Skeletal muscle tissue (tissue), 4 donors: ENCODE results near the gene APOBEC3F. TPM values are rescaled to one million over a fixed set of nuclear protein-coding genes. Genes with fewer than 3 reads are reported as not detected.
"Not testable (repeated sequence)": the region's sequence is repeated elsewhere in the genome, so short reads cannot be mapped to it uniquely, and the experiment has no call there.

Experiments used
- H3K27ac ChIP-seq: one replicate; pipeline ENCODE4 v1.7.0; 2013; ENCODE audit warnings: mild to moderate bottlenecking, low read depth, low read length, inconsistent platforms
- H3K27me3 ChIP-seq, 3 donors: one replicate each; pipeline ENCODE4 v1.7.0; 2013; ENCODE audit warnings: low read length in 3 of 3; ENCODE audit not compliant: control insufficient read depth in 3 of 3, insufficient read depth in 3 of 3
- H3K36me3 ChIP-seq, 3 donors: one replicate each; pipeline ENCODE4 v1.7.0; 2013; ENCODE audit warnings: low read length in 3 of 3; ENCODE audit not compliant: control insufficient read depth in 3 of 3, insufficient read depth in 3 of 3
- H3K4me1 ChIP-seq, 3 donors: one replicate each; pipeline ENCODE4 v1.7.0; 2013; ENCODE audit warnings: low read length in 3 of 3, mild to moderate bottlenecking in 3 of 3; ENCODE audit not compliant: control insufficient read depth in 3 of 3, insufficient read depth in 3 of 3
- H3K4me3 ChIP-seq, 3 donors: one replicate each; pipeline ENCODE4 v1.7.0; 2013; ENCODE audit warnings: low read length in 3 of 3
- H3K9ac ChIP-seq, 3 donors: one replicate each; pipeline ENCODE4 v1.7.0; 2013; ENCODE audit warnings: low read length in 3 of 3, mild to moderate bottlenecking in 3 of 3, moderate library complexity in 2 of 3, low read depth in 1 of 3
- H3K9me3 ChIP-seq, 3 donors: one replicate each; pipeline ENCODE4 v1.7.0; 2013; ENCODE audit warnings: low read length in 3 of 3; ENCODE audit not compliant: control insufficient read depth in 3 of 3
- total RNA-seq: library from RNA; depleted of rRNA; stranded (reverse); fragments of >200 nt; gene quantifications from one replicate; pipeline ENCODE4 v1.2.3, GENCODE V29; 2014
- donor health status: Osteomylitis.

APOBEC3F gene
- total RNA-seq, 1 donor from 2014 or later: 1.0 TPM

- H3K4me3 ChIP-seq, H3K4me1 ChIP-seq, H3K9me3 ChIP-seq, H3K9ac ChIP-seq, H3K36me3 ChIP-seq, H3K27me3 ChIP-seq, H3K27ac ChIP-seq: not testable (repeated sequence)
Observed at GRCh38 chr22:39043063-39043462, 2.4 kb downstream of the APOBEC3F start.

GRCh38 chr22:39045136-39045535, 4.5 kb downstream of the APOBEC3F start:
- not testable (repeated sequence) for H3K27ac ChIP-seq, H3K27me3 ChIP-seq, H3K4me1 ChIP-seq, H3K4me3 ChIP-seq, H3K9ac ChIP-seq, H3K9me3 ChIP-seq, H3K36me3 ChIP-seq

GRCh38 chr22:39049486-39049885, 8.8 kb downstream of the APOBEC3F start:
- H3K27me3 ChIP-seq, H3K9me3 ChIP-seq, H3K27ac ChIP-seq, H3K9ac ChIP-seq, H3K36me3 ChIP-seq, H3K4me3 ChIP-seq, H3K4me1 ChIP-seq: not testable (repeated sequence)

- not testable (repeated sequence) for H3K27ac ChIP-seq, H3K27me3 ChIP-seq, H3K4me3 ChIP-seq, H3K4me1 ChIP-seq, H3K9me3 ChIP-seq, H3K36me3 ChIP-seq, H3K9ac ChIP-seq
Observed at GRCh38 chr22:39051844-39052495, 11.3 kb downstream of the APOBEC3F start.

GRCh38 chr22:39055658-39056057, 15.0 kb downstream of the APOBEC3F start:
- Histone ChIP-seq H3K9me3 (no peaks in the 10 kb centered on the region), H3K27me3 (peaks cover 4 to 6% (median 6%) of the 10 kb centered on the region in 3 donors), H3K4me1 (no peaks in the 10 kb centered on the region), H3K27ac (no peak overlapping the region), H3K9ac (no peak overlapping the region), H3K4me3 (no peak overlapping the region), H3K36me3 (no peaks in the 10 kb centered on the region)

GRCh38 chr22:39061290-39061689, 20.6 kb downstream of the APOBEC3F start:
- not testable (repeated sequence) for H3K4me1 ChIP-seq, H3K9me3 ChIP-seq, H3K9ac ChIP-seq, H3K4me3 ChIP-seq, H3K27ac ChIP-seq, H3K27me3 ChIP-seq, H3K36me3 ChIP-seq

GRCh38 chr22:39061951-39062350, 21.3 kb downstream of the APOBEC3F start:
- not testable (repeated sequence) for H3K9ac ChIP-seq

GRCh38 chr22:39063904-39064303, 23.2 kb downstream of the APOBEC3F start:
- H3K9me3 ChIP-seq, H3K27me3 ChIP-seq, H3K36me3 ChIP-seq, H3K4me3 ChIP-seq, H3K4me1 ChIP-seq, H3K27ac ChIP-seq, H3K9ac ChIP-seq: not testable (repeated sequence)

More at GRCh38 chr22:39061951-39062350, 21.3 kb downstream of the APOBEC3F start:
- H3K4me1 ChIP-seq, H3K27me3 ChIP-seq, H3K36me3 ChIP-seq, H3K9me3 ChIP-seq, H3K4me3 ChIP-seq, H3K27ac ChIP-seq: not testable (repeated sequence)

- not testable (repeated sequence) for H3K9me3 ChIP-seq, H3K9ac ChIP-seq, H3K4me1 ChIP-seq, H3K4me3 ChIP-seq, H3K27ac ChIP-seq, H3K27me3 ChIP-seq, H3K36me3 ChIP-seq
Observed at GRCh38 chr22:39066442-39067276, 26.0 kb downstream of the APOBEC3F start.

GRCh38 chr22:39068033-39068785, 27.5 kb downstream of the APOBEC3F start:
- Histone ChIP-seq H3K4me3 (no peak overlapping the region), H3K9me3 (no peaks in the 10 kb centered on the region), H3K4me1 (no peaks in the 10 kb centered on the region), H3K36me3 (no peaks in the 10 kb centered on the region), H3K27ac (no peak overlapping the region), H3K9ac (no peak overlapping the region), H3K27me3 (peaks cover 0 to 4% (median 0%) of the 10 kb centered on the region in 3 donors)
